RWPE2 (cell line): ENCODE results near the gene TBC1D5.

Source experiments
- ATAC-seq: fragments of 200-7000 bp; cut with Tn5 transposase; 3 replicates; pipeline ENCODE4 v1.9.1; 2021; ENCODE audit warnings: low read depth
- DNase-seq: peaks from one replicate; pipeline ENCODE4 v3.0.0-alpha.2; 2020; ENCODE audit warnings: low spot score
- H3K27ac ChIP-seq: fragments of 450-650 bp; 2 replicates; pipeline ENCODE4 v1.5.1; 2017; ENCODE audit warnings: mild to moderate bottlenecking; ENCODE audit not compliant: poor library complexity, severe bottlenecking
- H3K27me3 ChIP-seq: fragments of 250-450 bp; sonication (Bioruptor Pico); 2 replicates; pipeline ENCODE4 v1.5.1; 2021; ENCODE audit warnings: mild to moderate bottlenecking, moderate library complexity; ENCODE audit not compliant: insufficient read depth, poor library complexity, severe bottlenecking
- H3K36me3 ChIP-seq: fragments of 250-450 bp; sonication (Bioruptor Pico); 2 replicates; pipeline ENCODE4 v1.5.1; 2020; ENCODE audit warnings: low read depth, mild to moderate bottlenecking, moderate library complexity
- H3K4me1 ChIP-seq: fragments of 250-450 bp; sonication (Bioruptor Pico); 2 replicates; pipeline ENCODE4 v1.5.1; 2021; ENCODE audit warnings: mild to moderate bottlenecking, moderate library complexity; ENCODE audit not compliant: insufficient read depth, poor library complexity, severe bottlenecking
- H3K4me3 ChIP-seq: fragments of 250-450 bp; sonication (Bioruptor Pico); 2 replicates; pipeline ENCODE4 v1.5.1; 2021; ENCODE audit warnings: mild to moderate bottlenecking, moderate library complexity; ENCODE audit not compliant: severe bottlenecking
- H3K9me3 ChIP-seq: fragments of 250-450 bp; sonication (Bioruptor Pico); 2 replicates; pipeline ENCODE4 v1.5.1; 2021; ENCODE audit warnings: mild to moderate bottlenecking, moderate library complexity; ENCODE audit not compliant: severe bottlenecking
- TF ChIP-seq, protein P1 (sequence below): fragments of 450-650 bp; IDR thresholded peaks from one replicate; pipeline ENCODE4 v1.5.1; 2017; ENCODE audit warnings: mild to moderate bottlenecking, moderate library complexity; ENCODE audit not compliant: poor library complexity, severe bottlenecking

The TBC1D5 gene

GRCh38 chr3:17154941-17155340, 587.5 kb downstream of the TBC1D5 start:
- Histone ChIP-seq H3K36me3 (no peaks in the 10 kb centered on the region; the same call in 1 of the 2 replicates), H3K27ac (no peak overlapping the region), H3K27me3 (no peaks in the 10 kb centered on the region), H3K4me3 (no peak overlapping the region), H3K4me1 (no peaks in the 10 kb centered on the region), H3K9me3 (no peaks in the 10 kb centered on the region)
- no peak for ATAC-seq
- TF ChIP-seq, protein P1, sequence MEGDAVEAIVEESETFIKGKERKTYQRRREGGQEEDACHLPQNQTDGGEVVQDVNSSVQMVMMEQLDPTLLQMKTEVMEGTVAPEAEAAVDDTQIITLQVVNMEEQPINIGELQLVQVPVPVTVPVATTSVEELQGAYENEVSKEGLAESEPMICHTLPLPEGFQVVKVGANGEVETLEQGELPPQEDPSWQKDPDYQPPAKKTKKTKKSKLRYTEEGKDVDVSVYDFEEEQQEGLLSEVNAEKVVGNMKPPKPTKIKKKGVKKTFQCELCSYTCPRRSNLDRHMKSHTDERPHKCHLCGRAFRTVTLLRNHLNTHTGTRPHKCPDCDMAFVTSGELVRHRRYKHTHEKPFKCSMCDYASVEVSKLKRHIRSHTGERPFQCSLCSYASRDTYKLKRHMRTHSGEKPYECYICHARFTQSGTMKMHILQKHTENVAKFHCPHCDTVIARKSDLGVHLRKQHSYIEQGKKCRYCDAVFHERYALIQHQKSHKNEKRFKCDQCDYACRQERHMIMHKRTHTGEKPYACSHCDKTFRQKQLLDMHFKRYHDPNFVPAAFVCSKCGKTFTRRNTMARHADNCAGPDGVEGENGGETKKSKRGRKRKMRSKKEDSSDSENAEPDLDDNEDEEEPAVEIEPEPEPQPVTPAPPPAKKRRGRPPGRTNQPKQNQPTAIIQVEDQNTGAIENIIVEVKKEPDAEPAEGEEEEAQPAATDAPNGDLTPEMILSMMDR = no peak
- no peak for DNase-seq

GRCh38 chr3:17154221-17154620, 588.2 kb downstream of the TBC1D5 start:
- Histone ChIP-seq H3K36me3 (no peaks in the 10 kb centered on the region), H3K9me3 (no peaks in the 10 kb centered on the region), H3K27me3 (no peaks in the 10 kb centered on the region), H3K27ac (no peak overlapping the region), H3K4me3 (no peak overlapping the region), H3K4me1 (no peaks in the 10 kb centered on the region)
- ATAC-seq (no peak), DNase-seq (no peak)
- TF ChIP-seq, protein P1 = no peak

GRCh38 chr3:17153209-17153608, 589.2 kb downstream of the TBC1D5 start:
- no peaks in the 10 kb centered on the region for H3K27me3 ChIP-seq
- H3K27ac ChIP-seq = no peak overlapping the region
- DNase-seq = no peak
- no peak for ATAC-seq
- no peaks in the 10 kb centered on the region for H3K4me1 ChIP-seq
- H3K9me3 ChIP-seq = no peaks in the 10 kb centered on the region
- H3K36me3 ChIP-seq = no peaks in the 10 kb centered on the region
- TF ChIP-seq, protein P1 = no peak
- no peak overlapping the region for H3K4me3 ChIP-seq

GRCh38 chr3:17151598-17152373, 590.6 kb downstream of the TBC1D5 start:
- H3K27ac ChIP-seq = no peak overlapping the region
- no peaks in the 10 kb centered on the region for H3K4me1 ChIP-seq
- H3K4me3 ChIP-seq = no peak overlapping the region
- DNase-seq (no peak), ATAC-seq (no peak; the same call in 2 of the 3 replicates)
- H3K27me3 ChIP-seq = no peaks in the 10 kb centered on the region
- TF ChIP-seq, protein P1 = no peak
- H3K36me3 ChIP-seq = no peaks in the 10 kb centered on the region
- H3K9me3 ChIP-seq = no peaks in the 10 kb centered on the region

- TF ChIP-seq, protein P1 = no peak
- Histone ChIP-seq H3K36me3 (no peaks in the 10 kb centered on the region), H3K9me3 (no peaks in the 10 kb centered on the region), H3K4me3 (no peak overlapping the region), H3K4me1 (no peaks in the 10 kb centered on the region), H3K27me3 (no peaks in the 10 kb centered on the region), H3K27ac (no peak overlapping the region)
- no peak for ATAC-seq
- no peak for DNase-seq
These were observed 593.4 kb downstream of the TBC1D5 start for GRCh38 chr3:17149076-17149475.
